Liver (tissue), 9 donors: ENCODE results near the gene HDAC9. TPM values are rescaled to one million over a fixed set of nuclear protein-coding genes. Genes with fewer than 3 reads are reported as not detected.

ENCODE experiments used
- DNase-seq: peaks from one replicate; pipeline ENCODE4 v3.0.0-alpha.2; 2017; ENCODE audit warnings: low spot score
- H3K27ac ChIP-seq, 2 donors: one replicate each; pipeline ENCODE4 v1.7.0; 2013; ENCODE audit warnings: inconsistent platforms in 2 of 2, low read length in 2 of 2, control low read depth in 1 of 2, low read depth in 1 of 2, mild to moderate bottlenecking in 1 of 2
- H3K27me3 ChIP-seq, 4 donors: one replicate each; pipeline versions ENCODE4 v1.6.1 to v1.7.0; 2013; ENCODE audit warnings: low read length in 3 of 4, inconsistent platforms in 1 of 4, mild to moderate bottlenecking in 1 of 4, moderate library complexity in 1 of 4; ENCODE audit not compliant: control insufficient read depth in 4 of 4, insufficient read depth in 4 of 4
- H3K36me3 ChIP-seq, 4 donors: one replicate each; pipeline versions ENCODE4 v1.6.1 to v1.7.0; 2013; ENCODE audit warnings: low read length in 3 of 4, mild to moderate bottlenecking in 3 of 4, low read depth in 1 of 4, moderate library complexity in 1 of 4; ENCODE audit not compliant: control insufficient read depth in 4 of 4, insufficient read depth in 3 of 4
- H3K4me1 ChIP-seq, 4 donors: one replicate each; pipeline versions ENCODE4 v1.6.1 to v1.7.0; 2013; ENCODE audit warnings: low read length in 3 of 4, mild to moderate bottlenecking in 3 of 4, moderate library complexity in 1 of 4; ENCODE audit not compliant: control insufficient read depth in 4 of 4, insufficient read depth in 4 of 4
- H3K4me3 ChIP-seq, 3 donors: one replicate each; pipeline versions ENCODE4 v1.6.1 to v1.7.0; 2013; ENCODE audit warnings: low read length in 3 of 3, control low read depth in 1 of 3, low read depth in 1 of 3, mild to moderate bottlenecking in 1 of 3
- H3K9ac ChIP-seq, 2 donors: one replicate each; pipeline ENCODE4 v1.7.0; 2013; ENCODE audit warnings: low read length in 2 of 2, mild to moderate bottlenecking in 2 of 2, moderate library complexity in 2 of 2, control low read depth in 1 of 2, low read depth in 1 of 2
- H3K9me3 ChIP-seq, 4 donors: one replicate each; pipeline versions ENCODE4 v1.6.1 to v1.7.0; 2013; ENCODE audit warnings: low read length in 3 of 4; ENCODE audit not compliant: control insufficient read depth in 4 of 4
- CTCF ChIP-seq: fragments of 150-350 bp; IDR thresholded peaks from 2 replicates; pipeline ENCODE4 v1.5.1; 2017; ENCODE audit warnings: improper control_type of control experiment, low read depth, low read length; ENCODE audit not compliant: missing input control
- EGR1 ChIP-seq, 2 donors: IDR thresholded peaks; 2 replicates each; pipeline ENCODE4 v1.6.1; 2016 to 2018; ENCODE audit warnings: antibody characterized with exemption in 2 of 2, low read depth in 2 of 2
- FOXA1 ChIP-seq: IDR thresholded peaks from 2 replicates; pipeline ENCODE4 v1.6.1; 2016; ENCODE audit warnings: antibody characterized with exemption
- FOXA2 ChIP-seq: IDR thresholded peaks from 2 replicates; pipeline ENCODE4 v1.6.1; 2016; ENCODE audit warnings: antibody characterized with exemption
- GABPA ChIP-seq, 2 donors: IDR thresholded peaks in 1 of 2; conservative IDR thresholded peaks in 1 of 2; 2 replicates each; pipeline ENCODE4 v1.6.1; 2016; ENCODE audit warnings: antibody characterized with exemption in 2 of 2, mild to moderate bottlenecking in 1 of 2, moderate library complexity in 1 of 2
- HNF4A ChIP-seq, 2 donors: conservative IDR thresholded peaks; 2 replicates each; pipeline ENCODE4 v1.6.1; 2016; ENCODE audit warnings: antibody characterized with exemption in 2 of 2, mild to moderate bottlenecking in 2 of 2
- HNF4G ChIP-seq: IDR thresholded peaks from 2 replicates; pipeline ENCODE4 v1.6.1; 2016; ENCODE audit warnings: antibody characterized with exemption
- JUND ChIP-seq, 2 donors: IDR thresholded peaks; 2 replicates each; pipeline ENCODE4 v1.6.1; 2016; ENCODE audit warnings: antibody characterized with exemption in 2 of 2
- MAX ChIP-seq: IDR thresholded peaks from 2 replicates; pipeline ENCODE4 v1.6.1; 2016; ENCODE audit warnings: antibody characterized with exemption
- NR2F2 ChIP-seq: IDR thresholded peaks from 2 replicates; pipeline ENCODE4 v1.6.1; 2016; ENCODE audit warnings: antibody characterized with exemption
- RAD21 ChIP-seq, 2 donors: IDR thresholded peaks; 2 replicates each; pipeline ENCODE4 v1.6.1; 2016; ENCODE audit warnings: antibody characterized with exemption in 2 of 2, mild to moderate bottlenecking in 2 of 2
- REST ChIP-seq: IDR thresholded peaks from 2 replicates; pipeline ENCODE4 v1.6.1; 2016; ENCODE audit warnings: antibody characterized with exemption, mild to moderate bottlenecking
- RXRA ChIP-seq, 2 donors: IDR thresholded peaks; 2 replicates each; pipeline ENCODE4 v1.6.1; 2017 to 2018; ENCODE audit warnings: antibody characterized with exemption in 2 of 2, mild to moderate bottlenecking in 1 of 2
- SP1 ChIP-seq: IDR thresholded peaks from 2 replicates; pipeline ENCODE4 v1.6.1; 2018; ENCODE audit warnings: antibody characterized with exemption, mild to moderate bottlenecking
- TAF1 ChIP-seq: conservative IDR thresholded peaks from 2 replicates; pipeline ENCODE4 v1.6.1; 2016; ENCODE audit warnings: antibody characterized with exemption, mild to moderate bottlenecking
- YY1 ChIP-seq: IDR thresholded peaks from 2 replicates; pipeline ENCODE4 v1.6.1; 2016; ENCODE audit warnings: antibody characterized with exemption, mild to moderate bottlenecking
- WGBS: extraction: QIAGEN DNeasy Blood & Tissue Kit; methylation state at CpG from one replicate; pipeline ENCODE4 v1.1.7; 2013; 5-methylcytosine and 5-hydroxymethylcytosine counted together
- polyA plus RNA-seq, 2 donors: library from polyadenylated mRNA; stranded (reverse) in 1 of 2; unstranded in 1 of 2; fragments of 200-250 nt in 1 of 2; fragments of >200 nt in 1 of 2; fragmentation: Nextera tagmentation in 1 of 2; extraction: Ambion mirVana in 1 of 2; gene quantifications; one replicate each; pipeline versions ENCODE4 v1.2.1 to v1.2.3, GENCODE V29; 2013 to 2015
- total RNA-seq, 2 donors: library from RNA; depleted of rRNA; stranded (reverse); fragments of >200 nt; gene quantifications; one replicate each; pipeline ENCODE4 v1.2.3, GENCODE V29; 2014
- TF ChIP-seq, protein P1 (sequence below): IDR thresholded peaks from 2 replicates; pipeline ENCODE4 v1.6.1; 2016; ENCODE audit warnings: antibody characterized with exemption
- TF ChIP-seq, protein P2 (sequence below): IDR thresholded peaks from 2 replicates; pipeline ENCODE4 v1.6.1; 2016; ENCODE audit warnings: antibody characterized with exemption
- donor health status: healthy.
- donor health status: healthy.
- donor health status: healthy.
- donor health status: healthy.
- donor health status: healthy.

HDAC9 gene
- total and polyA plus RNA-seq, 4 donors, result 1.0 to 10.1 (median 2.3) TPM

DNA sequence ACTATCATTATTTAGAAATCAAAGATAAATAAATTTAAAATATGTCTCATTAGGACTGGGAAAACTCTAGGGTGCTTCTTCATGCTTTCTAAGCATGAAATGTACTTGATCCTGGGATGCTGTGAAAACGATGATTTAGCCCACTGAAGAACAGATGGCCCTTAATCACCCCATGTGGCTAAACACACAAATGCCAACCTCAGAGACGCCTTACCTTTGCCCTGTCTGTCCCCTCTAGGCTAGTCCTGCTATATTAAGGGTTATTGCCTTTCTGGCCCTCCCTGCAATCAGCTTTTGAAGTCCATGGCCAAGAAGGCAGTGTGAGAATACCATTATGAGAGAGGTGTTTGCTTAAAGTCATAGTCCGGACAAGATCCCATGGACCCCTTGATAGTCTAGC lies 404.7 kb downstream of the HDAC9 start (continued):
- no peak for TF ChIP-seq CTCF

- H3K27ac ChIP-seq, result no peak overlapping the region
- no peaks in the 10 kb centered on the region for H3K36me3 ChIP-seq
- no peaks in the 10 kb centered on the region for H3K4me1 ChIP-seq
- no peak for DNase-seq
- no peak overlapping the region for H3K9ac ChIP-seq
- H3K4me3 ChIP-seq, result no peak overlapping the region
- H3K27me3 ChIP-seq, result no peaks in the 10 kb centered on the region
- 68% methylated on average over 1 of the region's 1 CpG for WGBS
- TF ChIP-seq RAD21 (IDR thresholded peaks at IDR 0.05) (no peak), NR2F2 (no peak), REST (no peak), EGR1 (IDR thresholded peaks at IDR 0.05; ENCODE audit: low read depth in 2 of 2) (no peak), HNF4G (no peak), CTCF (no peak), SP1 (no peak), FOXA2 (no peak), FOXA1 (no peak), GABPA (IDR thresholded peaks at IDR 0.05 in 1 of 2, conservative IDR thresholded peaks at IDR 0.05 in 1 of 2) (no peak), TAF1 (no peak), MAX (no peak), YY1 (no peak), JUND (IDR thresholded peaks at IDR 0.05) (no peak), RXRA (IDR thresholded peaks at IDR 0.05) (no peak), HNF4A (conservative IDR thresholded peaks at IDR 0.05) (no peak)
- TF ChIP-seq, protein P1, sequence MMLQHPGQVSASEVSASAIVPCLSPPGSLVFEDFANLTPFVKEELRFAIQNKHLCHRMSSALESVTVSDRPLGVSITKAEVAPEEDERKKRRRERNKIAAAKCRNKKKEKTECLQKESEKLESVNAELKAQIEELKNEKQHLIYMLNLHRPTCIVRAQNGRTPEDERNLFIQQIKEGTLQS, result no peak
- TF ChIP-seq, protein P2, sequence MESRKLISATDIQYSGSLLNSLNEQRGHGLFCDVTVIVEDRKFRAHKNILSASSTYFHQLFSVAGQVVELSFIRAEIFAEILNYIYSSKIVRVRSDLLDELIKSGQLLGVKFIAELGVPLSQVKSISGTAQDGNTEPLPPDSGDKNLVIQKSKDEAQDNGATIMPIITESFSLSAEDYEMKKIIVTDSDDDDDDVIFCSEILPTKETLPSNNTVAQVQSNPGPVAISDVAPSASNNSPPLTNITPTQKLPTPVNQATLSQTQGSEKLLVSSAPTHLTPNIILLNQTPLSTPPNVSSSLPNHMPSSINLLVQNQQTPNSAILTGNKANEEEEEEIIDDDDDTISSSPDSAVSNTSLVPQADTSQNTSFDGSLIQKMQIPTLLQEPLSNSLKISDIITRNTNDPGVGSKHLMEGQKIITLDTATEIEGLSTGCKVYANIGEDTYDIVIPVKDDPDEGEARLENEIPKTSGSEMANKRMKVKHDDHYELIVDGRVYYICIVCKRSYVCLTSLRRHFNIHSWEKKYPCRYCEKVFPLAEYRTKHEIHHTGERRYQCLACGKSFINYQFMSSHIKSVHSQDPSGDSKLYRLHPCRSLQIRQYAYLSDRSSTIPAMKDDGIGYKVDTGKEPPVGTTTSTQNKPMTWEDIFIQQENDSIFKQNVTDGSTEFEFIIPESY, result no peak
- H3K9me3 ChIP-seq, result no peaks in the 10 kb centered on the region
These were observed 405.3 kb downstream of the HDAC9 start for GRCh38 chr7:18900803-18901202.
